Retina (tissue), 1 donor: ENCODE data around the gene GJB3.

Source experiments
- DNase-seq: peaks from one replicate; pipeline ENCODE4 v3.0.0-alpha.2; 2016

The GJB3 gene

GRCh38 chr1:34827341-34827941, 46.4 kb downstream of the GJB3 start:
- no peak for DNase-seq

DNA sequence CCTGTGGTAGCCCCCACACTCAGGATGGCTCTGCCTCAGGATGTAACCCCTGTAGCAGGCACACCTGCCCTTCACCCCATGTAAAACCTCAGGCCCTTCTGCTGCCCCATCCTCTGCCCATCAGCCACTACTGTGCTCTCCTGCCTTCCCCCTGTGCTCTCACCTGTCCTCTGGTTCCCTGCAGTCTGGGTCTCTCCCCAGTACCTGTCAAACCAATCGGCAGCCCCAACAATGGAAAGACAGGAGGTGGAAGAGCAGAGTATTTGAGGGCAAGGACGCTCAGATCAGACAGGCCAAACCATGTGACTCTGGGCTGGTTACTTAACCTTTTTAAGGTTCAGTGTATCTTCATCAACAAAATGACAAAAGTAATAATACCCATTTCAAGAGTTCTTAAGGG, 47.6 kb downstream of the GJB3 start:
- no peak for DNase-seq

- DNase-seq = no peak
Observed at GRCh38 chr1:34829250-34829649, 48.2 kb downstream of the GJB3 start.

GRCh38 chr1:34831721-34832246, 50.8 kb downstream of the GJB3 start:
- no peak for DNase-seq

DNA sequence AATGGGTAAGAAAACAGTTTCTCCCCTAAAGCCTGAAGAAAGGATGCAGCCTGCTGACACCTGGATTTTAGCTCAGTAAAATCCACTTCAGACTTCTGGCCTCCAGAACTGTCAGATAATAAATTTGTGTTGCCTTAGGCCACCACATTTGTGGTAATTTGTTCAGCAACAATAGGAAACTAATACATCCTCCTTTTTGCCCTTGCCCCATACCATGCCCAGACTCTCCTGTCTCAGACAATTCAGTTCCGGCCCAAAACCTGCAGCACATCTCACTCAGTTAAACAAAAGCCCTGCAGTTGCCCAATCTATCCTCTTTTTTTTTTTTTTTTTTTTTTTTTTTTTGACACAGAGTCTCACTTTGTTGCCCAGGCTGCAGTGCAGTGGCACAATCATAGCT, 52.7 kb downstream of the GJB3 start:
- DNase-seq = no peak
